Activated naive CD8-positive, alpha-beta T cell (primary cell): ENCODE measurements around the gene PLEKHA7.
A peak's percentile ranks its signal among the peaks of the same experiment; 100 is the strongest.

Source experiments
- H3K27ac Mint-ChIP-seq: one replicate; pipeline ENCODE4 v1.8.0; 2021; ENCODE audit warnings: mixed read lengths
- H3K27me3 Mint-ChIP-seq: one replicate; pipeline ENCODE4 v1.8.0; 2021; ENCODE audit warnings: mixed read lengths
- H3K36me3 Mint-ChIP-seq: one replicate; pipeline ENCODE4 v1.8.0; 2021; ENCODE audit warnings: mixed read lengths
- H3K4me1 Mint-ChIP-seq: one replicate; pipeline ENCODE4 v1.8.0; 2021; ENCODE audit warnings: low read depth, mixed read lengths
- H3K4me3 Mint-ChIP-seq: one replicate; pipeline ENCODE4 v1.8.0; 2021; ENCODE audit warnings: mild to moderate bottlenecking, mixed read lengths
- H3K9me3 Mint-ChIP-seq: one replicate; pipeline ENCODE4 v1.8.0; 2021; ENCODE audit warnings: low read depth, mixed read lengths

The PLEKHA7 gene

GRCh38 chr11:16992846-16993245, 21.4 kb downstream of the PLEKHA7 start:
- H3K27ac Mint-ChIP-seq = no peak overlapping the region
- no peaks in the 10 kb centered on the region for H3K36me3 Mint-ChIP-seq
- no peaks in the 10 kb centered on the region for H3K27me3 Mint-ChIP-seq
- no peaks in the 10 kb centered on the region for H3K9me3 Mint-ChIP-seq
- H3K4me3 Mint-ChIP-seq = no peak overlapping the region
- H3K4me1 Mint-ChIP-seq = no peaks in the 10 kb centered on the region

GRCh38 chr11:16989554-16989953, 24.7 kb downstream of the PLEKHA7 start:
- Mint-ChIP-seq H3K36me3 (no peaks in the 10 kb centered on the region), H3K27me3 (no peaks in the 10 kb centered on the region), H3K9me3 (no peaks in the 10 kb centered on the region), H3K4me3 (no peak overlapping the region), H3K4me1 (peaks cover 21% of the 10 kb centered on the region), H3K27ac (no peak overlapping the region)

- Mint-ChIP-seq H3K27ac (no peak overlapping the region), H3K4me1 (peaks cover 21% of the 10 kb centered on the region), H3K4me3 (no peak overlapping the region), H3K27me3 (no peaks in the 10 kb centered on the region), H3K9me3 (no peaks in the 10 kb centered on the region), H3K36me3 (no peaks in the 10 kb centered on the region)
These were observed 27.0 kb downstream of the PLEKHA7 start for GRCh38 chr11:16987205-16987568.

GRCh38 chr11:16986434-16987204, 27.6 kb downstream of the PLEKHA7 start:
- H3K4me3 Mint-ChIP-seq = peak overlapping the region; percentile 25
- no peaks in the 10 kb centered on the region for H3K27me3 Mint-ChIP-seq
- no peak overlapping the region for H3K27ac Mint-ChIP-seq
- no peaks in the 10 kb centered on the region for H3K9me3 Mint-ChIP-seq
- peaks cover 21% of the 10 kb centered on the region for H3K4me1 Mint-ChIP-seq
- no peaks in the 10 kb centered on the region for H3K36me3 Mint-ChIP-seq

- Mint-ChIP-seq H3K27me3 (no peaks in the 10 kb centered on the region), H3K27ac (no peak overlapping the region), H3K36me3 (no peaks in the 10 kb centered on the region), H3K9me3 (no peaks in the 10 kb centered on the region), H3K4me1 (peaks cover 21% of the 10 kb centered on the region), H3K4me3 (no peak overlapping the region)
These were observed 28.9 kb downstream of the PLEKHA7 start for GRCh38 chr11:16985297-16985696.

- no peak overlapping the region for H3K4me3 Mint-ChIP-seq
- H3K4me1 Mint-ChIP-seq = peaks cover 21% of the 10 kb centered on the region
These were observed 30.0 kb downstream of the PLEKHA7 start for GRCh38 chr11:16984229-16984628.

GRCh38 chr11:16982809-16983208, 31.4 kb downstream of the PLEKHA7 start:
- H3K27ac Mint-ChIP-seq = no peak overlapping the region

More at GRCh38 chr11:16984229-16984628, 30.0 kb downstream of the PLEKHA7 start:
- H3K27me3 Mint-ChIP-seq = no peaks in the 10 kb centered on the region
- no peak overlapping the region for H3K27ac Mint-ChIP-seq
- H3K9me3 Mint-ChIP-seq = no peaks in the 10 kb centered on the region
- H3K36me3 Mint-ChIP-seq = no peaks in the 10 kb centered on the region

GRCh38 chr11:16982256-16982671, 31.9 kb downstream of the PLEKHA7 start:
- no peak overlapping the region for H3K27ac Mint-ChIP-seq
- no peaks in the 10 kb centered on the region for H3K9me3 Mint-ChIP-seq
- no peak overlapping the region for H3K4me3 Mint-ChIP-seq
- H3K4me1 Mint-ChIP-seq = peaks cover 16% of the 10 kb centered on the region
- no peaks in the 10 kb centered on the region for H3K36me3 Mint-ChIP-seq
- H3K27me3 Mint-ChIP-seq = no peaks in the 10 kb centered on the region

More at GRCh38 chr11:16982809-16983208, 31.4 kb downstream of the PLEKHA7 start:
- no peaks in the 10 kb centered on the region for H3K27me3 Mint-ChIP-seq
- H3K9me3 Mint-ChIP-seq = no peaks in the 10 kb centered on the region
- peaks cover 21% of the 10 kb centered on the region for H3K4me1 Mint-ChIP-seq
- no peak overlapping the region for H3K4me3 Mint-ChIP-seq
- H3K36me3 Mint-ChIP-seq = no peaks in the 10 kb centered on the region

GRCh38 chr11:16981651-16982194, 32.5 kb downstream of the PLEKHA7 start:
- H3K4me3 Mint-ChIP-seq = no peak overlapping the region
- H3K9me3 Mint-ChIP-seq = no peaks in the 10 kb centered on the region
- H3K4me1 Mint-ChIP-seq = peaks cover 13% of the 10 kb centered on the region
- H3K36me3 Mint-ChIP-seq = no peaks in the 10 kb centered on the region
- H3K27ac Mint-ChIP-seq = no peak overlapping the region
- no peaks in the 10 kb centered on the region for H3K27me3 Mint-ChIP-seq

- no peaks in the 10 kb centered on the region for H3K36me3 Mint-ChIP-seq
These were observed 34.3 kb downstream of the PLEKHA7 start for GRCh38 chr11:16979703-16980622.

GRCh38 chr11:16977994-16978315, 36.3 kb downstream of the PLEKHA7 start:
- Mint-ChIP-seq H3K27ac (no peak overlapping the region), H3K9me3 (no peaks in the 10 kb centered on the region), H3K4me1 (no peaks in the 10 kb centered on the region), H3K36me3 (no peaks in the 10 kb centered on the region), H3K27me3 (no peaks in the 10 kb centered on the region), H3K4me3 (no peak overlapping the region)

More at GRCh38 chr11:16979703-16980622, 34.3 kb downstream of the PLEKHA7 start:
- Mint-ChIP-seq H3K27me3 (no peaks in the 10 kb centered on the region), H3K4me1 (no peaks in the 10 kb centered on the region), H3K9me3 (no peaks in the 10 kb centered on the region), H3K27ac (no peak overlapping the region), H3K4me3 (no peak overlapping the region)

- H3K4me3 Mint-ChIP-seq = no peak overlapping the region
- H3K27me3 Mint-ChIP-seq = no peaks in the 10 kb centered on the region
- H3K27ac Mint-ChIP-seq = no peak overlapping the region
- no peaks in the 10 kb centered on the region for H3K9me3 Mint-ChIP-seq
- H3K36me3 Mint-ChIP-seq = no peaks in the 10 kb centered on the region
- no peaks in the 10 kb centered on the region for H3K4me1 Mint-ChIP-seq
These were observed 36.8 kb downstream of the PLEKHA7 start for GRCh38 chr11:16977136-16977993.

GRCh38 chr11:16976379-16976778, 37.8 kb downstream of the PLEKHA7 start:
- Mint-ChIP-seq H3K9me3 (no peaks in the 10 kb centered on the region), H3K27ac (no peak overlapping the region), H3K4me1 (no peaks in the 10 kb centered on the region), H3K36me3 (no peaks in the 10 kb centered on the region), H3K27me3 (no peaks in the 10 kb centered on the region), H3K4me3 (no peak overlapping the region)

- Mint-ChIP-seq H3K9me3 (no peaks in the 10 kb centered on the region), H3K36me3 (no peaks in the 10 kb centered on the region), H3K4me3 (no peak overlapping the region), H3K27me3 (no peaks in the 10 kb centered on the region), H3K4me1 (no peaks in the 10 kb centered on the region), H3K27ac (no peak overlapping the region)
These were observed 38.3 kb downstream of the PLEKHA7 start for GRCh38 chr11:16975906-16976305.
